MCF 10A (cell line): ENCODE measurements around the gene HSP90AB1. TPM values are rescaled to one million over a fixed set of nuclear protein-coding genes. Genes with fewer than 3 reads are reported as not detected.

Experiments
- BruUV-seq: library from RNA; stranded (reverse); fragments of 400-500 nt; replicated peaks from 2 replicates; lab custom pipeline; 2021; lab: Mats Ljungman, UMichigan
- CTCF ChIA-PET: fragments of 300-600 bp; sonication (Branson Sonifier 250); formaldehyde crosslinking; extraction: SDS; loops from one replicate; lab custom pipeline; 2021; ENCODE audit warnings: antibody characterized with exemption, inconsistent platforms; lab: Yijun Ruan, JAX
- POLR2A ChIA-PET: fragments of 300-600, 350-650 bp; sonication (Branson Sonifier 250); formaldehyde crosslinking; extraction: SDS; loops from one replicate; lab custom pipeline; 2020; ENCODE audit warnings: antibody characterized with exemption, inconsistent platforms; lab: Yijun Ruan, JAX
- DNase-seq: peaks from one replicate; pipeline ENCODE4 v3.0.0-alpha.2; 2018; ENCODE audit not compliant: unreplicated experiment
- H3K27ac Mint-ChIP-seq: one replicate; pipeline ENCODE4 v1.8.0; 2022; ENCODE audit warnings: mild to moderate bottlenecking, low read depth, mixed read lengths; ENCODE audit not compliant: unreplicated experiment
- H3K27me3 Mint-ChIP-seq: one replicate; pipeline ENCODE4 v1.8.0; 2022; ENCODE audit warnings: mixed read lengths; ENCODE audit not compliant: insufficient read depth, unreplicated experiment
- H3K36me3 Mint-ChIP-seq: one replicate; pipeline ENCODE4 v1.8.0; 2022; ENCODE audit warnings: mild to moderate bottlenecking, moderate library complexity, mixed read lengths; ENCODE audit not compliant: insufficient read depth, unreplicated experiment
- H3K4me1 Mint-ChIP-seq: one replicate; pipeline ENCODE4 v1.8.0; 2022; ENCODE audit warnings: mixed read lengths; ENCODE audit not compliant: insufficient read depth, unreplicated experiment
- H3K4me3 Mint-ChIP-seq: one replicate; pipeline ENCODE4 v1.8.0; 2022; ENCODE audit warnings: mild to moderate bottlenecking, moderate library complexity, mixed read lengths; ENCODE audit not compliant: unreplicated experiment
- H3K9me3 Mint-ChIP-seq: one replicate; pipeline ENCODE4 v1.8.0; 2022; ENCODE audit warnings: mixed read lengths; ENCODE audit not compliant: unreplicated experiment
- CTCF ChIP-seq: fragments of 200-600 bp; IDR thresholded peaks from one replicate; pipeline ENCODE4 v1.8.0; 2022; ENCODE audit warnings: antibody characterized with exemption, mild to moderate bottlenecking; ENCODE audit not compliant: unreplicated experiment
- intact Hi-C: fragments of 100-400 bp; cut with micrococcal nuclease; formaldehyde crosslinking; loops from 2 replicates; pipeline ENCODE4 v1.14.1; 2022
- total RNA-seq: library from RNA; stranded (reverse); gene quantifications from 2 replicates; pipeline ENCODE4 v1.2.3, GENCODE V29; 2022

Gene HSP90AB1
- total RNA-seq, 1 experiment from 2014 or later = 577 TPM

DNA sequence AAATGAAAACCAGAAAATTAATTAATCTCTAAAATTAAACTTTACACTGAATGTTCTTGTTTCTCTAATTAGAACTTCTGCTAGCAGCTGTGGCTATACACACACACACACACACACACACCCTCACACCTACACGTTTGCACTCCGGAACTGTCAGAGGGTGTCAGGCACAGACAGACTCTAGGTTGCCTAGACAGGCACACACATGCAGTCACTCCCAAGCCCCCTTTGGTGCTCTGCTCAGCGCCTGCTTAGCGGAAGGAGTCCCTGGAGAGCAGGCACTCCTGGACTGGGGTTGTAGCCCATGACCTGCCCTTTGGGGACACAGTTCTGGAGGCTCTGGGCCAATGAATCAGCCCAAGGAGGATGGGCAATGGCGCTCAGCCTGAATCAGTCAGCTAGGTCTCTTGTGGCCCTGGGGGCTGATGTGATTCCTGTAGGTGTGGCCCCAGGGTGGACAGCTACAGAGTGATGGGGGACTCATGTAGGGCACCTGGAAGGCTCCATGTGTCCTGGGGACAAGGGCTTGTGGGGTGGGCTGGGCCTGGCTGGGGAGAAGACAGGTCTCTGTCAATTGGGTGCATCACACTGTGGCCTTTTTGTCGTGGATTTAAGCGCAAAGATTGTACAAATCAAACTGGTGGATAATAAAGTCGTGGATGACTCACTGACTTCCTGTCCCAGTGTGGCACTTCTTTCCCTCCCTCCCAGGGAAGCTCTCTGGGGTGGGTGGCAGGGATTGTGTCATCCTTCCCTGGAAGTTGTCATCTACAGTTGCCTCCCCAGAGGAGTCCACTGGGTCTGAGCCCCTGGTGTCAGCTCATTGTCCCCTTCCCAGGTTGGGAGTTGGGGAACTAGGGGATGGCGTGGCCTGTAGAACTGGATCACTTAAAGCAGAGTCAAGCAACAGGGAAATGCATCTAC is 32.1 kb downstream of the HSP90AB1 start:
- H3K27me3 Mint-ChIP-seq = peaks cover 48% of the 10 kb centered on the region
- intact Hi-C loops = no loop called here
- H3K4me3 Mint-ChIP-seq = no peak overlapping the region
- H3K36me3 Mint-ChIP-seq = no peaks in the 10 kb centered on the region
- TF ChIP-seq CTCF = no peak
- CTCF ChIA-PET = interaction anchor here (0.6 to 2.0 kb wide), 3 partner anchors 11 to 508 kb away, joined by 3 to 9 read pairs (median 4); no protein-coding TSS in a partner anchor
- POLR2A ChIA-PET = interaction anchor here (1.6 kb wide), 1 partner anchor 17 kb away, joined by 4 read pairs; no protein-coding TSS in a partner anchor
- peak; percentile 27 for DNase-seq
- H3K27ac Mint-ChIP-seq = no peak overlapping the region
- H3K9me3 Mint-ChIP-seq = no peaks in the 10 kb centered on the region
- BruUV-seq = no TSS peak
- H3K4me1 Mint-ChIP-seq = no peaks in the 10 kb centered on the region

GRCh38 chr6:44284121-44284520 is 37.2 kb downstream of the HSP90AB1 start:
- ChIA-PET POLR2A (interaction anchor here (1.0 kb wide), 1 partner anchor 11 kb away, joined by 6 read pairs; no protein-coding TSS in a partner anchor), CTCF (interaction anchor here (0.6 to 1.1 kb wide), 3 partner anchors 28 to 123 kb away, joined by 3 to 4 read pairs (median 3); no protein-coding TSS in a partner anchor)
- no peak for DNase-seq
- intact Hi-C loops = no loop called here
- no peak for TF ChIP-seq CTCF
- H3K9me3 Mint-ChIP-seq = no peaks in the 10 kb centered on the region
- H3K36me3 Mint-ChIP-seq = no peaks in the 10 kb centered on the region
- no TSS peak for BruUV-seq
- no peak overlapping the region for H3K27ac Mint-ChIP-seq
- no peak overlapping the region for H3K4me3 Mint-ChIP-seq
- H3K27me3 Mint-ChIP-seq = peaks cover 70% of the 10 kb centered on the region
- no peaks in the 10 kb centered on the region for H3K4me1 Mint-ChIP-seq

- Mint-ChIP-seq H3K27ac (no peak overlapping the region), H3K36me3 (no peaks in the 10 kb centered on the region), H3K4me1 (no peaks in the 10 kb centered on the region), H3K27me3 (peaks cover 70% of the 10 kb centered on the region), H3K4me3 (no peak overlapping the region), H3K9me3 (no peaks in the 10 kb centered on the region)
- TF ChIP-seq CTCF = no peak
- ChIA-PET POLR2A (interaction anchor here (1.3 kb wide), 1 partner anchor 28 kb away, joined by 4 read pairs; the partner anchor contains the start of gene AARS2), CTCF (interaction anchor here (1.1 kb wide), 1 partner anchor 28 kb away, joined by 3 read pairs; no protein-coding TSS in a partner anchor)
- BruUV-seq = no TSS peak
- intact Hi-C loops = no loop called here
- no peak for DNase-seq
Observed at GRCh38 chr6:44284867-44285266, 38.0 kb downstream of the HSP90AB1 start.
